Esophagus squamous epithelium (tissue), 5 donors: ENCODE results near the gene TMEM131L. TPM values are rescaled to one million over a fixed set of nuclear protein-coding genes. Genes with fewer than 3 reads are reported as not detected.
"Not testable (repeated sequence)": the region's sequence is repeated elsewhere in the genome, so short reads cannot be mapped to it uniquely, and the experiment has no call there.

Experiments
- DNase-seq: peaks from one replicate; lab custom pipeline; 2025; lab: John Stamatoyannopoulos, UW
- H3K27ac ChIP-seq, 4 donors: fragments of 200-600 bp; sonication (generic); one replicate each; pipeline ENCODE4 v1.5.1; 2016 to 2019; ENCODE audit warnings: mild to moderate bottlenecking in 1 of 4
- H3K27me3 ChIP-seq, 4 donors: fragments of 200-600 bp; sonication (generic); 1 replicate in 3 of 4; 2 replicates in 1 of 4; pipeline versions ENCODE4 v1.5.1 to v1.6.0; 2017 to 2021; ENCODE audit warnings: antibody characterized with exemption in 1 of 4
- H3K36me3 ChIP-seq, 3 donors: fragments of 200-600 bp; sonication (generic); one replicate each; pipeline ENCODE4 v1.5.1; 2016 to 2019
- H3K4me1 ChIP-seq, 3 donors: fragments of 200-600 bp; sonication (generic); one replicate each; pipeline ENCODE4 v1.5.1; 2017 to 2019
- H3K4me3 ChIP-seq, 4 donors: fragments of 200-600 bp; sonication (generic); 1 replicate in 3 of 4; 2 replicates in 1 of 4; pipeline ENCODE4 v1.5.1; 2016 to 2019; ENCODE audit warnings: mild to moderate bottlenecking in 2 of 4, moderate library complexity in 1 of 4
- H3K9me3 ChIP-seq, 3 donors: fragments of 200-600 bp; sonication (generic); one replicate each; pipeline ENCODE4 v1.5.1; 2016 to 2019
- CTCF ChIP-seq, 6 experiments: fragments of 450-650 bp in 4 of 6; fragments of 200-600 bp in 2 of 6; sonication (generic) in 2 of 6; IDR thresholded peaks; one replicate each; pipeline ENCODE4 v1.5.1; 2016 to 2019; ENCODE audit warnings: antibody characterized with exemption in 6 of 6, mild to moderate bottlenecking in 4 of 6, moderate library complexity in 4 of 6
- POLR2A ChIP-seq, 4 donors: fragments of 450-650 bp; IDR thresholded peaks; one replicate each; pipeline ENCODE4 v1.6.1; 2017; ENCODE audit warnings: antibody characterized with exemption in 4 of 4, mild to moderate bottlenecking in 4 of 4, moderate library complexity in 3 of 4
- WGBS, 2 donors: methylation state at CpG; one replicate each; pipeline ENCODE4 v1.1.5; 2018; 5-methylcytosine and 5-hydroxymethylcytosine counted together
- intact Hi-C: fragments of 100-400 bp; cut with DNase I; formaldehyde crosslinking; loops from one replicate; pipeline ENCODE4 v1.15.0; 2022
- total RNA-seq, 4 donors: library from RNA; depleted of rRNA; stranded (reverse); fragments of >200 nt; gene quantifications; one replicate each; pipeline ENCODE4 v1.1.0, GENCODE V29; 2016
- donor health status: DM: yes; HTN: yes; CAD: no.

TMEM131L gene
- total RNA-seq, 4 donors from 2014 or later: 9.2 to 14.7 (median 12.4) TPM

- no peak for DNase-seq
- intact Hi-C loops: no loop called here
- H3K27ac ChIP-seq: no peak overlapping the region
- H3K4me1 ChIP-seq: peaks cover 0 to 21% (median 4%) of the 10 kb centered on the region in 3 donors
- H3K4me3 ChIP-seq: no peak overlapping the region
- H3K36me3 ChIP-seq: no peaks in the 10 kb centered on the region
- TF ChIP-seq POLR2A (IDR thresholded peaks at IDR 0.05) (no peak), CTCF (IDR thresholded peaks at IDR 0.05) (no peak)
- no peaks in the 10 kb centered on the region for H3K9me3 ChIP-seq
- H3K27me3 ChIP-seq: no peaks in the 10 kb centered on the region
- WGBS, 2 donors: 84% methylated on average over 21 to 22 of the region's 27 CpGs
Observed at GRCh38 chr4:153451911-153452657, 14.1 kb upstream of the TMEM131L start.

DNA sequence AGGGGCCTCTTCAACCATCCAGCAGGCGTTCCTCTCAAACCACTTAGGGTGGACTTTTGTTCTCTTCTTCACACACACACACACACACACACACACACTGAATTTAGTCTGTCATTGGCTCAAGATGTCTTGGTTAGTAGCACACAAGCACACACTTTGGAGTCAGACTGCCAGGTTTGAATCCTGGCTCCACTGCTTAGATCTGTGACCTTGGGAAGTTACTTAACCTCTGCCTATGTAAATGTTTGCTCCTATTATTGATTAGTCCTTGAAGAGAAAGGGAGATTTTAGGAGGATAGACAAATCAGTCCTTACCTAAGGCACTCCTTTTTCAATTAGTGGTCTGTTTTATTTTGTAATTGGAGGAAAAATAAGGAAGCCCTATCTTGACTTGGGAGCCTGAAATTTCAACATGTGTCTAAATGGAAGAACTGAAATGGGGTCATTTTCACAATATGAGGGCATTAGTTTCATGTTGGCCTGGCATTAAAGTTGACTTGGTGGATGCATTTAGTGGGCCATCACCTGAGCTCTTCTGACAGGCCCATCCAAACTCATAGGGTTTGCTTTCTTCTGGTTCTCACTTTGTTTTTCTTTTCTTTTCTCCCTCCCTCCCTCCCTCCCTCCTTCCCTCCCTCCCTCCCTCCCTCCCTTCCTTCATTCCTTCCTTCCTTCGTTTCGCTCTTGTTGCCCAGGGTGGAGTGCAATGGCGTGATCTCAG, 13.3 kb upstream of the TMEM131L start:
- WGBS, 2 donors: 80 to 93% methylated on average over 3 to 4 of the region's 4 CpGs
- H3K4me3 ChIP-seq: no peak overlapping the region
- intact Hi-C loops: no loop called here
- peaks cover 0 to 17% (median 4%) of the 10 kb centered on the region in 3 donors for H3K4me1 ChIP-seq
- TF ChIP-seq POLR2A (IDR thresholded peaks at IDR 0.05) (no peak), CTCF (IDR thresholded peaks at IDR 0.05) (no peak)
- DNase-seq: no peak
- no peaks in the 10 kb centered on the region for H3K36me3 ChIP-seq
- H3K27ac ChIP-seq: no peak overlapping the region
- H3K27me3 ChIP-seq: no peaks in the 10 kb centered on the region
- H3K9me3 ChIP-seq: no peaks in the 10 kb centered on the region

GRCh38 chr4:153453402-153453801, 12.8 kb upstream of the TMEM131L start:
- H3K27me3 ChIP-seq: no peaks in the 10 kb centered on the region
- no peak for TF ChIP-seq POLR2A (IDR thresholded peaks at IDR 0.05)
- TF ChIP-seq CTCF (IDR thresholded peaks at IDR 0.05): no peak
- H3K36me3 ChIP-seq: no peaks in the 10 kb centered on the region
- H3K4me3 ChIP-seq: no peak overlapping the region
- no peak for DNase-seq
- intact Hi-C loops: no loop called here
- H3K9me3 ChIP-seq: no peaks in the 10 kb centered on the region
- peaks cover 0 to 12% (median 4%) of the 10 kb centered on the region in 3 donors for H3K4me1 ChIP-seq
- H3K27ac ChIP-seq: no peak overlapping the region
- WGBS, 2 donors: 60 to 80% methylated on average over 3 to 8 of the region's 8 CpGs

DNA sequence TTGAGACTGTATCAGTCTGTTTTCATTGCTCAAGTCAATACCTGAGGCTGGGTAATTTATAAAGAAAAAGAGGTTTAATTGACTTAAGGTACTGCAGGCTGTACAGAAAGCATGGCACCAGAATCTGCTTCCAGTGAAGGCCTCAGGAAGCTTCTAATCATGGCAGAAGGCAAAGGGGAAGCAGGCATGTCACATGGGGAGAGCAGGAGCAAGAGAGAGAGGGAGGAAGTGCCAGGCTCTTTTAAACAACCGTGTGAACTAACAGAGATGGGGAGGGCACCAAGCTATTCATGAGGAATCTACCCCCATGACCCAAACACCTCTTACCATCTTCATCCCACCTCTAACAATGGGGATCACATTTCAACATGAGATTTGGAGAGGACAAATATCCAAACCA, 7.2 kb upstream of the TMEM131L start:
- WGBS, 2 donors: 56 to 80% methylated on average over 1 of the region's 1 CpG
- intact Hi-C loops: no loop called here

GRCh38 chr4:153461549-153461948, 4.6 kb upstream of the TMEM131L start:
- not testable (repeated sequence) for H3K27ac ChIP-seq, DNase-seq, H3K27me3 ChIP-seq, H3K4me3 ChIP-seq, H3K9me3 ChIP-seq, H3K36me3 ChIP-seq
- H3K4me1 ChIP-seq: peaks cover 9 to 23% (median 10%) of the 10 kb centered on the region in 3 donors
- intact Hi-C loops: loop anchor here (10.0 kb wide), 1 partner anchor 113 kb away; no protein-coding TSS in a partner anchor
- 89 to 98% methylated on average over 3 to 4 of the region's 4 CpGs for WGBS, 2 donors

More for the DNA sequence above, 7.2 kb upstream of the TMEM131L start:
- no peak overlapping the region for H3K4me3 ChIP-seq
- H3K27ac ChIP-seq: no peak overlapping the region
- no peaks in the 10 kb centered on the region for H3K27me3 ChIP-seq
- H3K4me1 ChIP-seq: peaks cover 0 to 1% (median 0%) of the 10 kb centered on the region in 3 donors
- H3K9me3 ChIP-seq: no peaks in the 10 kb centered on the region
- DNase-seq: no peak
- TF ChIP-seq POLR2A (IDR thresholded peaks at IDR 0.05): no peak
- no peak for TF ChIP-seq CTCF (IDR thresholded peaks at IDR 0.05)
- no peaks in the 10 kb centered on the region for H3K36me3 ChIP-seq
